B cell (primary cell): ENCODE results near the gene PPIP5K1. TPM values are rescaled to one million over a fixed set of nuclear protein-coding genes. Genes with fewer than 3 reads are reported as not detected.

Experiments used
- ATAC-seq: fragments of 200-7000 bp; cut with Tn5 transposase; one replicate; pipeline ENCODE4 v1.10.0; 2021; ENCODE audit warnings: low read depth, mild to moderate bottlenecking, moderate number of reproducible peaks, moderate library complexity
- CTCF ChIA-PET: fragments of 350-600 bp; sonication (Branson Sonifier 250); formaldehyde crosslinking; loops from one replicate; lab custom pipeline; 2021; ENCODE audit warnings: antibody characterized with exemption, inconsistent platforms; lab: Charles Lee
- POLR2A ChIA-PET: fragments of 350-600 bp; sonication (Branson Sonifier 250); formaldehyde crosslinking; loops from one replicate; lab custom pipeline; 2021; ENCODE audit warnings: antibody characterized with exemption; lab: Charles Lee
- DNase-seq: peaks from one replicate; pipeline ENCODE4 v3.0.0; 2013
- H2AFZ ChIP-seq: 2 replicates; pipeline ENCODE4 v1.6.1; 2012; ENCODE audit warnings: mild to moderate bottlenecking, low read depth, low read length; ENCODE audit not compliant: insufficient read depth, poor library complexity, severe bottlenecking
- H3K27ac ChIP-seq, 2 donors: 1 replicate in 1 of 2; 2 replicates in 1 of 2; pipeline ENCODE4 v1.5.1; 2012 to 2013; ENCODE audit warnings: low read length in 2 of 2, mild to moderate bottlenecking in 2 of 2, moderate library complexity in 1 of 2
- H3K27me3 ChIP-seq, 4 experiments: fragments of 200-600 bp in 1 of 4; sonication (generic) in 1 of 4; replicated peaks in 1 of 4; 1 replicate in 2 of 4; 2 replicates in 2 of 4; pipeline versions ENCODE4 v1.6.1 to v1.7.0; 2013 to 2016; ENCODE audit warnings: low read length in 3 of 4, mild to moderate bottlenecking in 2 of 4, mixed read lengths in 1 of 4, moderate library complexity in 1 of 4; ENCODE audit not compliant: insufficient read depth in 4 of 4, control insufficient read depth in 3 of 4; ENCODE audit errors: control extremely low read depth in 1 of 4
- H3K36me3 ChIP-seq, 2 experiments: replicated peaks in 1 of 2; 1 replicate in 1 of 2; 2 replicates in 1 of 2; pipeline versions ENCODE4 v1.6.1 to v1.7.1; 2013; ENCODE audit warnings: low read length in 1 of 2; ENCODE audit not compliant: insufficient read depth in 2 of 2, control insufficient read depth in 1 of 2; ENCODE audit errors: control extremely low read depth in 1 of 2, extremely low read depth in 1 of 2
- H3K4me1 ChIP-seq, 2 donors: fragments of 200-600 bp in 1 of 2; sonication (generic) in 1 of 2; 1 replicate in 1 of 2; 2 replicates in 1 of 2; pipeline versions ENCODE4 v1.5.1 to v1.6.1; 2013 to 2017; ENCODE audit warnings: low read length in 2 of 2; ENCODE audit not compliant: control insufficient read depth in 2 of 2, insufficient read depth in 2 of 2
- H3K4me2 ChIP-seq: replicated peaks from 2 replicates; pipeline ENCODE3; 2012; ENCODE audit warnings: mild to moderate bottlenecking, low read depth, low read length; ENCODE audit not compliant: poor library complexity, severe bottlenecking
- H3K4me3 ChIP-seq, 5 experiments: fragments of 200-600 bp in 1 of 5; sonication (generic) in 1 of 5; 1 replicate in 3 of 5; 2 replicates in 2 of 5; pipeline versions ENCODE4 v1.5.1 to v1.7.0; 2011 to 2016; ENCODE audit warnings: low read length in 4 of 5, mild to moderate bottlenecking in 4 of 5, low read depth in 2 of 5, control low read depth in 1 of 5, moderate library complexity in 1 of 5; ENCODE audit not compliant: insufficient read depth in 1 of 5; ENCODE audit errors: control extremely low read depth in 1 of 5, extremely low read depth in 1 of 5
- H3K79me2 ChIP-seq: fragments of 200-600 bp; sonication (generic); one replicate; pipeline ENCODE4 v1.6.0; 2016; ENCODE audit warnings: low read length; ENCODE audit not compliant: control insufficient read depth, insufficient read depth
- H3K9ac ChIP-seq: fragments of 200-600 bp; sonication (generic); 2 replicates; pipeline ENCODE4 v1.6.1; 2017; ENCODE audit warnings: mild to moderate bottlenecking, low read length, moderate library complexity
- H3K9me3 ChIP-seq, 3 donors: one replicate each; pipeline versions ENCODE4 v1.6.1 to v1.7.1; 2013; ENCODE audit warnings: low read length in 2 of 3; ENCODE audit not compliant: control insufficient read depth in 2 of 3, insufficient read depth in 1 of 3; ENCODE audit errors: control extremely low read depth in 1 of 3
- H4K20me1 ChIP-seq: 2 replicates; pipeline ENCODE4 v1.6.0; 2012; ENCODE audit warnings: mild to moderate bottlenecking, low read length; ENCODE audit not compliant: insufficient read depth, control insufficient read depth, poor library complexity, severe bottlenecking
- H3K27ac Mint-ChIP-seq: one replicate; pipeline ENCODE4 v1.8.0; 2021; ENCODE audit warnings: mixed read lengths
- H3K27me3 Mint-ChIP-seq: one replicate; pipeline ENCODE4 v1.8.0; 2021; ENCODE audit warnings: mixed read lengths
- H3K4me1 Mint-ChIP-seq: one replicate; pipeline ENCODE4 v1.8.0; 2021; ENCODE audit warnings: mixed read lengths
- H3K4me3 Mint-ChIP-seq: one replicate; pipeline ENCODE4 v1.8.0; 2021; ENCODE audit warnings: mixed read lengths
- H3K9me3 Mint-ChIP-seq: one replicate; pipeline ENCODE4 v1.8.0; 2022; ENCODE audit warnings: mixed read lengths; ENCODE audit not compliant: insufficient read depth
- CTCF ChIP-seq: fragments of 200-600 bp; IDR thresholded peaks from one replicate; pipeline ENCODE4 v1.8.0; 2022; ENCODE audit warnings: antibody characterized with exemption, mild to moderate bottlenecking
- EZH2 ChIP-seq: IDR thresholded peaks from 2 replicates; pipeline ENCODE4 v1.6.1; 2012; ENCODE audit warnings: borderline replicate concordance, low read depth, mild to moderate bottlenecking, moderate library complexity, low read length; ENCODE audit not compliant: insufficient read depth, poor library complexity, severe bottlenecking
- WGBS: methylation state at CpG from one replicate; pipeline ENCODE4 v1.1.5; 2013; ENCODE audit warnings: missing lambda C conversion rate; ENCODE audit not compliant: insufficient coverage; 5-methylcytosine and 5-hydroxymethylcytosine counted together
- intact Hi-C: fragments of 100-400 bp; cut with micrococcal nuclease; formaldehyde crosslinking; loops from one replicate; pipeline ENCODE4 v1.10.0; 2022
- polyA plus RNA-seq: library from polyadenylated mRNA; depleted of rRNA; stranded (reverse); fragments of >200 nt; gene quantifications from 2 replicates; pipeline ENCODE4 v1.2.3, GENCODE V29; 2012
- total RNA-seq, 2 donors: library from RNA; stranded (reverse); fragments of 120-200 nt in 1 of 2; gene quantifications; 1 replicate in 1 of 2; 2 replicates in 1 of 2; pipeline versions ENCODE4 v1.2.3 to v1.2.4, GENCODE V29; 2013 to 2022

The PPIP5K1 gene
- total and polyA plus RNA-seq, 2 donors (not counting 1 experiment from before 2014, with no cell fraction given) = 40.6 to 88.9 TPM

GRCh38 chr15:43524254-43524845 is 65.7 kb downstream of the PPIP5K1 start:
- no peaks in the 10 kb centered on the region for H3K36me3 ChIP-seq
- H3K4me1 ChIP-seq = no peaks in the 10 kb centered on the region
- Mint-ChIP-seq H3K4me1 (peaks cover 2% of the 10 kb centered on the region), H3K4me3 (no peak overlapping the region), H3K27ac (no peak overlapping the region), H3K27me3 (peaks cover 11% of the 10 kb centered on the region), H3K9me3 (no peaks in the 10 kb centered on the region)
- H3K9ac ChIP-seq = no peak overlapping the region
- H3K9me3 ChIP-seq = no peaks in the 10 kb centered on the region
- 86% methylated on average over 4 of the region's 4 CpGs for WGBS
- no peak overlapping the region for H3K4me3 ChIP-seq
- intact Hi-C loops = no loop called here
- TF ChIP-seq EZH2 = no peak
- TF ChIP-seq CTCF = no peak
- H3K27ac ChIP-seq = no peak overlapping the region
- CTCF ChIA-PET = interaction anchor here (2.1 kb wide), 1 partner anchor 10 kb away, joined by 9 read pairs; no protein-coding TSS in a partner anchor
- H3K27me3 ChIP-seq = peaks cover 0 to 4% (median 1%) of the 10 kb centered on the region in 4 experiments
- ATAC-seq (no peak), DNase-seq (no peak)
- POLR2A ChIA-PET = no interaction called here
- no peaks in the 10 kb centered on the region for H3K79me2 ChIP-seq
- no peak overlapping the region for H3K4me2 ChIP-seq
- no peaks in the 10 kb centered on the region for H4K20me1 ChIP-seq
- no peak overlapping the region for H2AFZ ChIP-seq

GRCh38 chr15:43523646-43524045 is 66.4 kb downstream of the PPIP5K1 start:
- CTCF ChIA-PET = interaction anchor here (2.1 kb wide), 1 partner anchor 10 kb away, joined by 9 read pairs; no protein-coding TSS in a partner anchor
- POLR2A ChIA-PET = no interaction called here
- H3K27ac ChIP-seq = no peak overlapping the region
- no peaks in the 10 kb centered on the region for H3K9me3 ChIP-seq
- H3K9ac ChIP-seq = no peak overlapping the region
- Mint-ChIP-seq H3K27ac (no peak overlapping the region), H3K4me3 (no peak overlapping the region), H3K27me3 (peaks cover 13% of the 10 kb centered on the region), H3K4me1 (peaks cover 8% of the 10 kb centered on the region), H3K9me3 (no peaks in the 10 kb centered on the region)
- 87% methylated on average over 7 of the region's 7 CpGs for WGBS
- ATAC-seq (no peak), DNase-seq (no peak)
- no peaks in the 10 kb centered on the region for H4K20me1 ChIP-seq
- H3K4me2 ChIP-seq = no peak overlapping the region
- H3K27me3 ChIP-seq = peaks cover 0 to 11% (median 4%) of the 10 kb centered on the region in 4 experiments
- intact Hi-C loops = no loop called here
- no peaks in the 10 kb centered on the region for H3K36me3 ChIP-seq
- no peaks in the 10 kb centered on the region for H3K79me2 ChIP-seq
- H3K4me3 ChIP-seq = no peak overlapping the region
- peaks cover 4 to 5% of the 10 kb centered on the region in 2 donors for H3K4me1 ChIP-seq
- H2AFZ ChIP-seq = no peak overlapping the region
- no peak for TF ChIP-seq CTCF
- TF ChIP-seq EZH2 = no peak
